NCI-H2171 treated with DMSO at 0.1 percent for 48 hours (cell line): ENCODE measurements around the gene SMC5.
"Not testable (repeated sequence)": the region's sequence is repeated elsewhere in the genome, so short reads cannot be mapped to it uniquely, and the experiment has no call there.

Source experiments
- DNase-seq: peaks from one replicate; lab custom pipeline; 2025; lab: John Stamatoyannopoulos, UW

Gene SMC5

GRCh38 chr9:70263421-70263820 lies 4.6 kb downstream of the SMC5 start:
- DNase-seq: no peak

GRCh38 chr9:70278305-70278704 lies 19.5 kb downstream of the SMC5 start:
- no peak for DNase-seq

GRCh38 chr9:70283848-70284247 lies 25.1 kb downstream of the SMC5 start:
- no peak for DNase-seq

GRCh38 chr9:70285246-70285645 lies 26.5 kb downstream of the SMC5 start:
- DNase-seq: no peak

GRCh38 chr9:70285981-70286598 lies 27.3 kb downstream of the SMC5 start:
- no peak for DNase-seq

GRCh38 chr9:70290626-70291025 lies 31.8 kb downstream of the SMC5 start:
- no peak for DNase-seq

- DNase-seq: no peak
Measured at GRCh38 chr9:70291446-70291845, 32.7 kb downstream of the SMC5 start.

- no peak for DNase-seq
Measured at GRCh38 chr9:70292253-70292652, 33.5 kb downstream of the SMC5 start.

- DNase-seq: no peak
Measured at GRCh38 chr9:70293214-70293613, 34.4 kb downstream of the SMC5 start.

- no peak for DNase-seq
Measured at GRCh38 chr9:70297141-70297540, 38.4 kb downstream of the SMC5 start.

- DNase-seq: no peak
Measured at GRCh38 chr9:70298245-70298771, 39.5 kb downstream of the SMC5 start.

GRCh38 chr9:70303268-70303667 lies 44.5 kb downstream of the SMC5 start:
- DNase-seq: no peak

GRCh38 chr9:70304810-70305209 lies 46.0 kb downstream of the SMC5 start:
- no peak for DNase-seq

- DNase-seq: no peak
Measured at GRCh38 chr9:70315389-70315788, 56.6 kb downstream of the SMC5 start.

GRCh38 chr9:70318002-70318401 lies 59.2 kb downstream of the SMC5 start:
- DNase-seq: no peak

- no peak for DNase-seq
Measured at GRCh38 chr9:70322096-70322495, 63.3 kb downstream of the SMC5 start.

GRCh38 chr9:70324963-70325362 lies 66.2 kb downstream of the SMC5 start:
- no peak for DNase-seq

GRCh38 chr9:70328625-70329024 lies 69.8 kb downstream of the SMC5 start:
- not testable (repeated sequence) for DNase-seq

- DNase-seq: peak; percentile 34
Measured at GRCh38 chr9:70340572-70340971, 81.8 kb downstream of the SMC5 start.

GRCh38 chr9:70347046-70347445 lies 88.3 kb downstream of the SMC5 start:
- no peak for DNase-seq

GRCh38 chr9:70352356-70352755 lies 93.6 kb downstream of the SMC5 start:
- no peak for DNase-seq

- DNase-seq: peak; percentile 27
Measured at GRCh38 chr9:70352802-70353201, 94.0 kb downstream of the SMC5 start.

- no peak for DNase-seq
Measured at GRCh38 chr9:70355801-70356200, 97.0 kb downstream of the SMC5 start.

- DNase-seq: no peak
Measured at GRCh38 chr9:70362952-70363351, 104.2 kb downstream of the SMC5 start.
